K562 (cell line): ENCODE results near the gene JSRP1. TPM values are rescaled to one million over a fixed set of nuclear protein-coding genes. Genes with fewer than 3 reads are reported as not detected.
A peak's percentile ranks its signal among the peaks of the same experiment; 100 is the strongest.

Experiments
- DDX20 ChIP-seq: fragments of 450-650 bp; IDR thresholded peaks from 2 replicates; pipeline ENCODE4 v1.6.1; 2016; ENCODE audit warnings: missing genetic modification characterization, low read depth, mild to moderate bottlenecking, missing compliant biosample characterization, moderate library complexity
- EGR1 ChIP-seq: fragments of 450-650 bp; conservative IDR thresholded peaks from 2 replicates; pipeline ENCODE4 v1.6.1; 2017; ENCODE audit warnings: mild to moderate bottlenecking
- EZH2 ChIP-seq: IDR thresholded peaks from 2 replicates; pipeline ENCODE4 v1.6.1; 2012; ENCODE audit warnings: low read depth, mild to moderate bottlenecking, inconsistent platforms, low read length, borderline replicate concordance
- FOXJ2 ChIP-seq: fragments of 200-800 bp; sonication (Bioruptor generic); IDR thresholded peaks from 2 replicates; pipeline ENCODE4 v1.6.1; 2016; ENCODE audit warnings: missing genetic modification characterization, missing compliant biosample characterization
- GTF2F1 ChIP-seq: IDR thresholded peaks from 2 replicates; pipeline ENCODE4 v1.6.1; 2011; ENCODE audit warnings: low read depth, low read length, improper control_type of control experiment
- HMGN3 ChIP-seq: IDR thresholded peaks from 2 replicates; pipeline ENCODE4 v1.6.1; 2011; ENCODE audit warnings: borderline replicate concordance, low read depth, mild to moderate bottlenecking, mixed read lengths, low read length; ENCODE audit not compliant: insufficient read length; ENCODE audit errors: extremely low read depth
- HOMEZ ChIP-seq: fragments of 250-450 bp; sonication (Bioruptor Pico); IDR thresholded peaks from 2 replicates; pipeline ENCODE4 v1.4.0; 2020; ENCODE audit warnings: mild to moderate bottlenecking, moderate library complexity
- LCOR ChIP-seq: sonication (generic); formaldehyde crosslinking; IDR thresholded peaks from 2 replicates; pipeline ENCODE4 v1.8.0; 2022; ENCODE audit warnings: mild to moderate bottlenecking, missing genetic modification reagents
- PCBP2 ChIP-seq: fragments of 200-400 bp; formaldehyde crosslinking; IDR thresholded peaks from 2 replicates; pipeline ENCODE4 v1.6.1; 2018; ENCODE audit warnings: low read length, low read depth, mild to moderate bottlenecking, moderate library complexity; ENCODE audit not compliant: poor library complexity, severe bottlenecking
- POLR2H ChIP-seq: IDR thresholded peaks from 2 replicates; pipeline ENCODE4 v1.6.1; 2016; ENCODE audit warnings: missing genetic modification characterization, low read depth, mild to moderate bottlenecking, control low read depth, missing compliant biosample characterization, moderate library complexity
- RAD51 ChIP-seq: fragments of 450-650 bp; IDR thresholded peaks from 2 replicates; pipeline ENCODE4 v1.7.1; 2016; ENCODE audit warnings: low read depth, mild to moderate bottlenecking, borderline replicate concordance
- REST ChIP-seq, 2 experiments: fragments of 450-650 bp; formaldehyde crosslinking in 1 of 2; IDR thresholded peaks; 2 replicates each; pipeline versions ENCODE4 v1.4.0 to v1.6.1; 2014 to 2020; ENCODE audit warnings: mild to moderate bottlenecking in 2 of 2, borderline replicate concordance in 1 of 2, low read depth in 1 of 2
- RFX1 ChIP-seq: fragments of 450-650 bp; IDR thresholded peaks from 2 replicates; pipeline ENCODE4 v1.6.1; 2016; ENCODE audit warnings: mild to moderate bottlenecking, moderate library complexity
- SRSF3 ChIP-seq: fragments of 200-400 bp; formaldehyde crosslinking; IDR thresholded peaks from 2 replicates; pipeline ENCODE4 v1.6.1; 2016; ENCODE audit warnings: mild to moderate bottlenecking, low read length, moderate library complexity; ENCODE audit not compliant: insufficient read depth
- SRSF9 ChIP-seq: fragments of 200-400 bp; formaldehyde crosslinking; IDR thresholded peaks from 2 replicates; pipeline ENCODE4 v1.6.1; 2017; ENCODE audit warnings: low read depth, low read length, borderline replicate concordance
- TAF1 ChIP-seq: IDR thresholded peaks from 2 replicates; pipeline ENCODE4 v1.6.1; 2011; ENCODE audit warnings: mild to moderate bottlenecking, low read length, moderate library complexity; ENCODE audit not compliant: insufficient read depth, control insufficient read depth, severe bottlenecking; ENCODE audit errors: extremely low read depth
- ZNF212 ChIP-seq: fragments of 450-650 bp; formaldehyde crosslinking; IDR thresholded peaks from 2 replicates; pipeline ENCODE4 v1.4.0; 2020; ENCODE audit warnings: mild to moderate bottlenecking
- polyA plus RNA-seq, 8 experiments: library from polyadenylated mRNA; depleted of rRNA in 4 of 8; stranded (reverse) in 5 of 8; unstranded in 3 of 8; fragments of >200 nt; fragmentation: Nextera tagmentation in 2 of 8; fragmentation: Illumina TruSeq in 1 of 8; extraction: Ambion mirVana in 2 of 8; extraction: Trizol in 1 of 8; gene quantifications; 2 replicates each; pipeline versions ENCODE4 v1.2.1 to v1.2.3, GENCODE V29; 2011 to 2014; ENCODE audit warnings: inconsistent platforms in 1 of 8, missing spikeins in 1 of 8
- total RNA-seq, 7 experiments: library from RNA; depleted of rRNA in 6 of 7; stranded (reverse); fragments of >200 nt in 6 of 7; fragmentation: Illumina TruSeq in 2 of 7; extraction: Trizol in 2 of 7; gene quantifications; 2 replicates each; pipeline versions ENCODE4 v1.2.1 to v1.2.3, GENCODE V29; 2011 to 2021; ENCODE audit warnings: low replicate concordance in 1 of 7

Gene JSRP1
- total and polyA plus RNA-seq, 9 of the 15 experiments (the other 6 are each of a cell fraction or from before 2014, with no cell fraction given) = 0.08 to 1.2 (median 0.51) TPM; not detected in 4

- TF ChIP-seq POLR2H (tag) (0 out of 2 replicates have a peak, but pooled peaks have one; percentile 32), TAF1 (peak; percentile 58), HMGN3 (peak; percentile 82), ZNF212 (CRISPR knock-in tag) (0 out of 2 replicates have a peak, but pooled peaks have one; percentile 16), EGR1 (peak; percentile 53), FOXJ2 (tag) (no peak), PCBP2 (peak; percentile 69), SRSF3 (peak; percentile 86; the same call in 1 of the 2 replicates), DDX20 (tag) (no peak), EZH2 (no peak), RAD51 (no peak), REST (IDR thresholded peaks at IDR 0.05; ENCODE audit: borderline replicate concordance) (no peak), REST (CRISPR knock-in tag; IDR thresholded peaks at IDR 0.05; ENCODE audit: low read depth) (0 out of 2 replicates have a peak, but pooled peaks have one; percentile 54), HOMEZ (no peak), RFX1 (no peak), SRSF9 (no peak), LCOR (no peak), GTF2F1 (no peak)
Measured at GRCh38 chr19:2270423-2271233, 14.4 kb upstream of the JSRP1 start (continued).
